Measurements from ENCODE around the gene CELA1. TPM values are rescaled to one million over a fixed set of nuclear protein-coding genes. Genes with fewer than 3 reads are reported as not detected.

The CELA1 gene
- total RNA-seq, 1 donor = not detected

GRCh38 chr12:51368640-51369517 lies 22.4 kb upstream of the CELA1 start:
- TF ChIP-seq CTCF (IDR thresholded peaks at IDR 0.05; ENCODE audit: insufficient read depth, low read depth, low read length) = no peak
- H3K4me3 ChIP-seq (ENCODE audit: low read depth, low read length) = no peak overlapping the region
- peak; percentile 53 for DNase-seq (ENCODE audit: low read depth)

- no peak overlapping the region for H3K4me3 ChIP-seq (ENCODE audit: low read depth, low read length)
- no peak for DNase-seq (ENCODE audit: low read depth)
- TF ChIP-seq CTCF (IDR thresholded peaks at IDR 0.05; ENCODE audit: insufficient read depth, low read depth, low read length) = no peak
Measured at GRCh38 chr12:51365276-51365675, 18.8 kb upstream of the CELA1 start.

- no peak overlapping the region for H3K4me3 ChIP-seq (ENCODE audit: low read depth, low read length)
- DNase-seq (ENCODE audit: low read depth) = no peak
- TF ChIP-seq CTCF (IDR thresholded peaks at IDR 0.05; ENCODE audit: insufficient read depth, low read depth, low read length) = no peak
Measured at GRCh38 chr12:51364001-51364400, 17.5 kb upstream of the CELA1 start.

- DNase-seq (ENCODE audit: low read depth) = no peak
- H3K4me3 ChIP-seq (ENCODE audit: low read depth, low read length) = no peak overlapping the region
- TF ChIP-seq CTCF (IDR thresholded peaks at IDR 0.05; ENCODE audit: insufficient read depth, low read depth, low read length) = no peak
Measured at GRCh38 chr12:51362747-51363342, 16.4 kb upstream of the CELA1 start.

GRCh38 chr12:51362307-51362706 lies 15.8 kb upstream of the CELA1 start:
- no peak for TF ChIP-seq CTCF (IDR thresholded peaks at IDR 0.05; ENCODE audit: insufficient read depth, low read depth, low read length)
- no peak for DNase-seq (ENCODE audit: low read depth)
- H3K4me3 ChIP-seq (ENCODE audit: low read depth, low read length) = no peak overlapping the region

- no peak for DNase-seq (ENCODE audit: low read depth)
- no peak overlapping the region for H3K4me3 ChIP-seq (ENCODE audit: low read depth, low read length)
- TF ChIP-seq CTCF (IDR thresholded peaks at IDR 0.05; ENCODE audit: insufficient read depth, low read depth, low read length) = no peak
Measured at GRCh38 chr12:51361161-51362016, 14.9 kb upstream of the CELA1 start.

Measured in fibroblast of villous mesenchyme (primary cell).